ENCODE measurements around the gene OCIAD1.
"Not testable (repeated sequence)": the region's sequence is repeated elsewhere in the genome, so short reads cannot be mapped to it uniquely, and the experiment has no call there.

Gene OCIAD1
- 67.3 to 74.9 reads per million in 2 donors for total RNA-seq

GRCh38 chr4:48830706-48831531 lies at the start of gene OCIAD1:
Gene OCIAD1 (plus strand): TSS chr4:48831088. CDS start chr4:48832625, 1,537 bp downstream.
- DNase-seq = peak; percentile 77 to 99 (median 92)

- no peak for DNase-seq
Observed at GRCh38 chr4:48781968-48782367, 48.9 kb upstream of the OCIAD1 start.

GRCh38 chr4:48785302-48785701 lies 45.6 kb upstream of the OCIAD1 start:
- DNase-seq = no peak

GRCh38 chr4:48786549-48786948 lies 44.3 kb upstream of the OCIAD1 start:
- no peak for DNase-seq

- DNase-seq = no peak
Observed at GRCh38 chr4:48787056-48787455, 43.8 kb upstream of the OCIAD1 start.

GRCh38 chr4:48790561-48790960 lies 40.3 kb upstream of the OCIAD1 start:
- no peak for DNase-seq

GRCh38 chr4:48791313-48791712 lies 39.6 kb upstream of the OCIAD1 start:
- DNase-seq = no peak

GRCh38 chr4:48792348-48793006 lies 38.4 kb upstream of the OCIAD1 start:
- no peak for DNase-seq

GRCh38 chr4:48795108-48795507 lies 35.8 kb upstream of the OCIAD1 start:
- no peak for DNase-seq

GRCh38 chr4:48796191-48796926 lies 34.5 kb upstream of the OCIAD1 start:
- DNase-seq = no peak

- DNase-seq = no peak
Observed at GRCh38 chr4:48796927-48797679, 33.8 kb upstream of the OCIAD1 start.

GRCh38 chr4:48798117-48798516 lies 32.8 kb upstream of the OCIAD1 start:
- no peak for DNase-seq

- DNase-seq = no peak
Observed at GRCh38 chr4:48799157-48799556, 31.7 kb upstream of the OCIAD1 start.

GRCh38 chr4:48800155-48800554 lies 30.7 kb upstream of the OCIAD1 start:
- not testable (repeated sequence) for DNase-seq

- DNase-seq = no peak
Observed at GRCh38 chr4:48801016-48801715, 29.7 kb upstream of the OCIAD1 start.

- DNase-seq = no peak
Observed at GRCh38 chr4:48804584-48805301, 26.1 kb upstream of the OCIAD1 start.

GRCh38 chr4:48812866-48813265 lies 18.0 kb upstream of the OCIAD1 start:
- DNase-seq = no peak

GRCh38 chr4:48813964-48814363 lies 16.9 kb upstream of the OCIAD1 start:
- DNase-seq = no peak

GRCh38 chr4:48815483-48815882 lies 15.4 kb upstream of the OCIAD1 start:
- peak in 1 of 5 experiments; percentile 26 for DNase-seq

- not testable (repeated sequence) for DNase-seq
Observed at GRCh38 chr4:48816297-48816696, 14.6 kb upstream of the OCIAD1 start.

GRCh38 chr4:48816971-48817370 lies 13.9 kb upstream of the OCIAD1 start:
- no peak for DNase-seq

Data from T-helper 2 cell (primary cell).